Liver (tissue), 9 donors: Measurements from ENCODE around the gene EIF3I. TPM values are rescaled to one million over a fixed set of nuclear protein-coding genes. Genes with fewer than 3 reads are reported as not detected.

Experiments used
- DNase-seq: peaks from one replicate; pipeline ENCODE4 v3.0.0-alpha.2; 2017; ENCODE audit warnings: low spot score
- H3K27ac ChIP-seq, 2 donors: one replicate each; pipeline ENCODE4 v1.7.0; 2013; ENCODE audit warnings: inconsistent platforms in 2 of 2, low read length in 2 of 2, control low read depth in 1 of 2, low read depth in 1 of 2, mild to moderate bottlenecking in 1 of 2
- H3K27me3 ChIP-seq, 4 donors: one replicate each; pipeline versions ENCODE4 v1.6.1 to v1.7.0; 2013; ENCODE audit warnings: low read length in 3 of 4, inconsistent platforms in 1 of 4, mild to moderate bottlenecking in 1 of 4, moderate library complexity in 1 of 4; ENCODE audit not compliant: control insufficient read depth in 4 of 4, insufficient read depth in 4 of 4
- H3K36me3 ChIP-seq, 4 donors: one replicate each; pipeline versions ENCODE4 v1.6.1 to v1.7.0; 2013; ENCODE audit warnings: low read length in 3 of 4, mild to moderate bottlenecking in 3 of 4, low read depth in 1 of 4, moderate library complexity in 1 of 4; ENCODE audit not compliant: control insufficient read depth in 4 of 4, insufficient read depth in 3 of 4
- H3K4me1 ChIP-seq, 4 donors: one replicate each; pipeline versions ENCODE4 v1.6.1 to v1.7.0; 2013; ENCODE audit warnings: low read length in 3 of 4, mild to moderate bottlenecking in 3 of 4, moderate library complexity in 1 of 4; ENCODE audit not compliant: control insufficient read depth in 4 of 4, insufficient read depth in 4 of 4
- H3K4me3 ChIP-seq, 3 donors: one replicate each; pipeline versions ENCODE4 v1.6.1 to v1.7.0; 2013; ENCODE audit warnings: low read length in 3 of 3, control low read depth in 1 of 3, low read depth in 1 of 3, mild to moderate bottlenecking in 1 of 3
- H3K9ac ChIP-seq, 2 donors: one replicate each; pipeline ENCODE4 v1.7.0; 2013; ENCODE audit warnings: low read length in 2 of 2, mild to moderate bottlenecking in 2 of 2, moderate library complexity in 2 of 2, control low read depth in 1 of 2, low read depth in 1 of 2
- H3K9me3 ChIP-seq, 4 donors: one replicate each; pipeline versions ENCODE4 v1.6.1 to v1.7.0; 2013; ENCODE audit warnings: low read length in 3 of 4; ENCODE audit not compliant: control insufficient read depth in 4 of 4
- EGR1 ChIP-seq, 2 donors: IDR thresholded peaks; 2 replicates each; pipeline ENCODE4 v1.6.1; 2016 to 2018; ENCODE audit warnings: antibody characterized with exemption in 2 of 2, low read depth in 2 of 2
- FOXA2 ChIP-seq: IDR thresholded peaks from 2 replicates; pipeline ENCODE4 v1.6.1; 2016; ENCODE audit warnings: antibody characterized with exemption
- GABPA ChIP-seq, 2 donors: IDR thresholded peaks in 1 of 2; conservative IDR thresholded peaks in 1 of 2; 2 replicates each; pipeline ENCODE4 v1.6.1; 2016; ENCODE audit warnings: antibody characterized with exemption in 2 of 2, mild to moderate bottlenecking in 1 of 2, moderate library complexity in 1 of 2
- HNF4A ChIP-seq, 2 donors: conservative IDR thresholded peaks; 2 replicates each; pipeline ENCODE4 v1.6.1; 2016; ENCODE audit warnings: antibody characterized with exemption in 2 of 2, mild to moderate bottlenecking in 2 of 2
- HNF4G ChIP-seq: IDR thresholded peaks from 2 replicates; pipeline ENCODE4 v1.6.1; 2016; ENCODE audit warnings: antibody characterized with exemption
- JUND ChIP-seq, 2 donors: IDR thresholded peaks; 2 replicates each; pipeline ENCODE4 v1.6.1; 2016; ENCODE audit warnings: antibody characterized with exemption in 2 of 2
- NR2F2 ChIP-seq: IDR thresholded peaks from 2 replicates; pipeline ENCODE4 v1.6.1; 2016; ENCODE audit warnings: antibody characterized with exemption
- RAD21 ChIP-seq, 2 donors: IDR thresholded peaks; 2 replicates each; pipeline ENCODE4 v1.6.1; 2016; ENCODE audit warnings: antibody characterized with exemption in 2 of 2, mild to moderate bottlenecking in 2 of 2
- REST ChIP-seq: IDR thresholded peaks from 2 replicates; pipeline ENCODE4 v1.6.1; 2016; ENCODE audit warnings: antibody characterized with exemption, mild to moderate bottlenecking
- RXRA ChIP-seq, 2 donors: IDR thresholded peaks; 2 replicates each; pipeline ENCODE4 v1.6.1; 2017 to 2018; ENCODE audit warnings: antibody characterized with exemption in 2 of 2, mild to moderate bottlenecking in 1 of 2
- SP1 ChIP-seq: IDR thresholded peaks from 2 replicates; pipeline ENCODE4 v1.6.1; 2018; ENCODE audit warnings: antibody characterized with exemption, mild to moderate bottlenecking
- TAF1 ChIP-seq: conservative IDR thresholded peaks from 2 replicates; pipeline ENCODE4 v1.6.1; 2016; ENCODE audit warnings: antibody characterized with exemption, mild to moderate bottlenecking
- YY1 ChIP-seq: IDR thresholded peaks from 2 replicates; pipeline ENCODE4 v1.6.1; 2016; ENCODE audit warnings: antibody characterized with exemption, mild to moderate bottlenecking
- WGBS: extraction: QIAGEN DNeasy Blood & Tissue Kit; methylation state at CpG from one replicate; pipeline ENCODE4 v1.1.7; 2013; 5-methylcytosine and 5-hydroxymethylcytosine counted together
- polyA plus RNA-seq, 2 donors: library from polyadenylated mRNA; stranded (reverse) in 1 of 2; unstranded in 1 of 2; fragments of 200-250 nt in 1 of 2; fragments of >200 nt in 1 of 2; fragmentation: Nextera tagmentation in 1 of 2; extraction: Ambion mirVana in 1 of 2; gene quantifications; one replicate each; pipeline versions ENCODE4 v1.2.1 to v1.2.3, GENCODE V29; 2013 to 2015
- total RNA-seq, 2 donors: library from RNA; depleted of rRNA; stranded (reverse); fragments of >200 nt; gene quantifications; one replicate each; pipeline ENCODE4 v1.2.3, GENCODE V29; 2014
- TF ChIP-seq, protein P1 (sequence below): IDR thresholded peaks from 2 replicates; pipeline ENCODE4 v1.6.1; 2016; ENCODE audit warnings: antibody characterized with exemption
- TF ChIP-seq, protein P2 (sequence below): IDR thresholded peaks from 2 replicates; pipeline ENCODE4 v1.6.1; 2016; ENCODE audit warnings: antibody characterized with exemption
- TF ChIP-seq, protein P3 (sequence below): fragments of 150-350 bp; IDR thresholded peaks from 2 replicates; pipeline ENCODE4 v1.5.1; 2017; ENCODE audit warnings: improper control_type of control experiment, low read depth, low read length; ENCODE audit not compliant: missing input control
- donor health status: healthy.
- donor health status: healthy.
- donor health status: healthy.
- donor health status: healthy.
- donor health status: healthy.

The EIF3I gene
- total and polyA plus RNA-seq, 4 donors: 75.0 to 114 (median 99.7) TPM

- TF ChIP-seq REST: peak; percentile 56
- peak in 1 of 2 donors; percentile 69 for TF ChIP-seq EGR1 (IDR thresholded peaks at IDR 0.05; ENCODE audit: low read depth in 2 of 2)
- TF ChIP-seq SP1: peak; percentile 95
- peak; percentile 32 to 52 for TF ChIP-seq RAD21 (IDR thresholded peaks at IDR 0.05)
- TF ChIP-seq, protein P1, sequence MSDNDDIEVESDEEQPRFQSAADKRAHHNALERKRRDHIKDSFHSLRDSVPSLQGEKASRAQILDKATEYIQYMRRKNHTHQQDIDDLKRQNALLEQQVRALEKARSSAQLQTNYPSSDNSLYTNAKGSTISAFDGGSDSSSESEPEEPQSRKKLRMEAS: peak; percentile 52
- TF ChIP-seq JUND (IDR thresholded peaks at IDR 0.05): peak; percentile 73 to 86
Measured at GRCh38 chr1:32178380-32179192, 43.6 kb upstream of the EIF3I start (continued).

DNA sequence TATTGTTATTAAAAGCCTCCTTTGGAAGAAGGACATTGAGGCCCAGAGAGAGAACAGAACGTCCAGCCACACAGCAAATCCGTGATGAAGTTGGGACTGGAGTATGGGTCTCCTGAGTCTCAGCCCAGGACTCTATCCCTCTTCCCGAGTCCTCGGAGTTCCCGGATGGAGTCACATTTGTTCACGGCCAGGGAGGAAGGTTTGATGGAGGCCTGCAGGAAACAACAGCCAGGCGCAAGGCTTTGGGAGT lies 43.1 kb upstream of the EIF3I start:
- H3K36me3 ChIP-seq: peaks cover 0 to 8% (median 4%) of the 10 kb centered on the region in 4 donors
- DNase-seq: no peak
- peak overlapping the region; percentile 62 to 65 for H3K9ac ChIP-seq
- peaks cover 17 to 47% (median 40%) of the 10 kb centered on the region in 4 donors for H3K4me1 ChIP-seq
- H3K9me3 ChIP-seq: no peaks in the 10 kb centered on the region
- peak overlapping the region; percentile 87 to 98 for H3K27ac ChIP-seq
- no peaks in the 10 kb centered on the region for H3K27me3 ChIP-seq
- peak overlapping the region; percentile 68 to 87 (median 78) for H3K4me3 ChIP-seq
- no peak for TF ChIP-seq TAF1
- no peak for TF ChIP-seq RAD21 (IDR thresholded peaks at IDR 0.05)
- WGBS: 16% methylated on average over 7 of the region's 7 CpGs

DNA sequence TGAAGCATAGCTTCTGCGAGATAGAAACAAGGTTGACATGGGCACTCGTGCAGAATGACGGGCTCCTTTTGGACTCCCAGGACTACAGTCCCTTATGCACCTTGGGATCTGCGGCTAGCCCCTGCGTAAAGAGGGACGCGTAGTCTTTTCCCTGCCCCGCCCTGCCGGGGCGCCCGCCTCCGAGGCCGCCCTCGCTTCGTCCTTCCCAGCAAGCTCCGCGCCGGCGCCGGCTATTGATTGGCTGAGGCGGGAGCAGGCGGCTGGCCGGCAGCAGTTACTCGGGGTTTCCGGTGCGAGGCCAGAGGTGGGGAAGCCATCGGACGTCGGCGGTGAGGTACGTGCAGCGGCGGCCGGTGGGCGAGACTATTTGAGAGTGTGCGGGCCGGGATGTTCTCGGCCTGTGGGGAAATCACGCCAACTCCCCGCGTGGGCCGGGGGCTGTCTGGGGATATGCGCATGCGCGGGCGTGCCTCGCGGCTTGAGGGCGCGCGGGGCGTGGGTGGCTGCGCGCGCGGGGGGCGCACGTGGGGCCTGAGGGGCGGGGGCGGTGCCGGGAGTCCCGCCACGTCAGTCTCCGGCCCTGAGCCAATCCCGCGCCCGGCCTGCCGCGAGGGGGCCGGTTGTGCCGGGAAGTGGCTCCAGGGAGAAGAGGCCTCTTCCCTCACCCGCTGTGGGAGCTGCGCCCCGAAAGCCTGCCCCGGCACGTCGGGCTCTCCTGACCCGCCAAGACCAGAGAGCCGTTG lies 42.6 kb upstream of the EIF3I start, which contains the start of gene TXLNA:
TSS of gene TXLNA (plus strand) at position 233 of the 743 bp plus-strand sequence. CDS start 671 bp downstream, outside the sequence.
- WGBS: under 1% methylated on average over 79 of the region's 79 CpGs
- no peaks in the 10 kb centered on the region for H3K27me3 ChIP-seq
- H3K36me3 ChIP-seq: peaks cover 3 to 13% (median 9%) of the 10 kb centered on the region in 4 donors
- peak within 1 kb of the TSS; percentile 68 to 87 (median 78) for H3K4me3 ChIP-seq
- H3K4me1 ChIP-seq: peaks cover 19 to 47% (median 40%) of the 10 kb centered on the region in 4 donors
- peak; percentile 92 for DNase-seq
- no peaks in the 10 kb centered on the region for H3K9me3 ChIP-seq
- H3K9ac ChIP-seq: peak within 1 kb of the TSS; percentile 66 to 95
- H3K27ac ChIP-seq: peak within 1 kb of the TSS; percentile 87 to 98
- TF ChIP-seq FOXA2 (no peak), EGR1 (IDR thresholded peaks at IDR 0.05; ENCODE audit: low read depth in 2 of 2) (peak in 1 of 2 donors; percentile 37), YY1 (peak; percentile 80), RAD21 (IDR thresholded peaks at IDR 0.05) (peak in 1 of 2 donors; percentile 29), GABPA (IDR thresholded peaks at IDR 0.05 in 1 of 2, conservative IDR thresholded peaks at IDR 0.05 in 1 of 2) (peak in 1 of 2 donors; percentile 79), TAF1 (no peak), HNF4A (conservative IDR thresholded peaks at IDR 0.05) (peak in 1 of 2 donors; percentile 31), HNF4G (no peak), NR2F2 (peak; percentile 35), RXRA (IDR thresholded peaks at IDR 0.05) (peak in 1 of 2 donors; percentile 27), REST (peak; percentile 54)
- TF ChIP-seq, protein P1: peak; percentile 39
- TF ChIP-seq, protein P2, sequence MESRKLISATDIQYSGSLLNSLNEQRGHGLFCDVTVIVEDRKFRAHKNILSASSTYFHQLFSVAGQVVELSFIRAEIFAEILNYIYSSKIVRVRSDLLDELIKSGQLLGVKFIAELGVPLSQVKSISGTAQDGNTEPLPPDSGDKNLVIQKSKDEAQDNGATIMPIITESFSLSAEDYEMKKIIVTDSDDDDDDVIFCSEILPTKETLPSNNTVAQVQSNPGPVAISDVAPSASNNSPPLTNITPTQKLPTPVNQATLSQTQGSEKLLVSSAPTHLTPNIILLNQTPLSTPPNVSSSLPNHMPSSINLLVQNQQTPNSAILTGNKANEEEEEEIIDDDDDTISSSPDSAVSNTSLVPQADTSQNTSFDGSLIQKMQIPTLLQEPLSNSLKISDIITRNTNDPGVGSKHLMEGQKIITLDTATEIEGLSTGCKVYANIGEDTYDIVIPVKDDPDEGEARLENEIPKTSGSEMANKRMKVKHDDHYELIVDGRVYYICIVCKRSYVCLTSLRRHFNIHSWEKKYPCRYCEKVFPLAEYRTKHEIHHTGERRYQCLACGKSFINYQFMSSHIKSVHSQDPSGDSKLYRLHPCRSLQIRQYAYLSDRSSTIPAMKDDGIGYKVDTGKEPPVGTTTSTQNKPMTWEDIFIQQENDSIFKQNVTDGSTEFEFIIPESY: peak; percentile 51
- TF ChIP-seq, protein P3, sequence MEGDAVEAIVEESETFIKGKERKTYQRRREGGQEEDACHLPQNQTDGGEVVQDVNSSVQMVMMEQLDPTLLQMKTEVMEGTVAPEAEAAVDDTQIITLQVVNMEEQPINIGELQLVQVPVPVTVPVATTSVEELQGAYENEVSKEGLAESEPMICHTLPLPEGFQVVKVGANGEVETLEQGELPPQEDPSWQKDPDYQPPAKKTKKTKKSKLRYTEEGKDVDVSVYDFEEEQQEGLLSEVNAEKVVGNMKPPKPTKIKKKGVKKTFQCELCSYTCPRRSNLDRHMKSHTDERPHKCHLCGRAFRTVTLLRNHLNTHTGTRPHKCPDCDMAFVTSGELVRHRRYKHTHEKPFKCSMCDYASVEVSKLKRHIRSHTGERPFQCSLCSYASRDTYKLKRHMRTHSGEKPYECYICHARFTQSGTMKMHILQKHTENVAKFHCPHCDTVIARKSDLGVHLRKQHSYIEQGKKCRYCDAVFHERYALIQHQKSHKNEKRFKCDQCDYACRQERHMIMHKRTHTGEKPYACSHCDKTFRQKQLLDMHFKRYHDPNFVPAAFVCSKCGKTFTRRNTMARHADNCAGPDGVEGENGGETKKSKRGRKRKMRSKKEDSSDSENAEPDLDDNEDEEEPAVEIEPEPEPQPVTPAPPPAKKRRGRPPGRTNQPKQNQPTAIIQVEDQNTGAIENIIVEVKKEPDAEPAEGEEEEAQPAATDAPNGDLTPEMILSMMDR: no peak
